Loucy (cell line): ENCODE measurements around the gene TAS2R7.

Experiments used
- H2AFZ ChIP-seq: fragments of 200-600 bp; sonication (generic); 2 replicates; pipeline ENCODE4 v1.6.0; 2016; ENCODE audit warnings: antibody characterized with exemption, mild to moderate bottlenecking, low read length, moderate library complexity
- H3F3A ChIP-seq: fragments of 200-600 bp; 2 replicates; pipeline ENCODE4 v1.6.0; 2016; ENCODE audit warnings: antibody characterized with exemption, low read depth, mild to moderate bottlenecking
- H3K27me3 ChIP-seq: fragments of 200-600 bp; sonication (generic); 2 replicates; pipeline ENCODE4 v1.6.1; 2014; ENCODE audit warnings: low read length, mild to moderate bottlenecking; ENCODE audit not compliant: insufficient read depth, poor library complexity, severe bottlenecking
- H3K36me3 ChIP-seq: fragments of 200-600 bp; sonication (generic); 2 replicates; pipeline ENCODE4 v1.6.1; 2016; ENCODE audit warnings: low read length; ENCODE audit not compliant: insufficient read depth
- H3K4me1 ChIP-seq: fragments of 200-600 bp; sonication (generic); 2 replicates; pipeline ENCODE4 v1.5.1; 2014; ENCODE audit warnings: low read length, mild to moderate bottlenecking; ENCODE audit not compliant: insufficient read depth, poor library complexity, severe bottlenecking
- H3K4me2 ChIP-seq: fragments of 200-600 bp; sonication (generic); 2 replicates; pipeline ENCODE4 v1.6.0; 2014; ENCODE audit warnings: antibody characterized with exemption, low read length, low read depth, mild to moderate bottlenecking; ENCODE audit not compliant: poor library complexity, severe bottlenecking
- H3K4me3 ChIP-seq: fragments of 200-600 bp; sonication (generic); 2 replicates; pipeline ENCODE4 v1.5.1; 2014; ENCODE audit warnings: low read length, mild to moderate bottlenecking, mixed read lengths; ENCODE audit not compliant: poor library complexity, severe bottlenecking
- H3K79me2 ChIP-seq: fragments of 200-600 bp; sonication (generic); 2 replicates; pipeline ENCODE4 v1.6.1; 2014; ENCODE audit warnings: low read length; ENCODE audit not compliant: insufficient read depth
- H3K9ac ChIP-seq: fragments of 200-600 bp; sonication (generic); 2 replicates; pipeline ENCODE4 v1.6.0; 2014; ENCODE audit warnings: mild to moderate bottlenecking, low read depth, low read length, moderate library complexity; ENCODE audit not compliant: poor library complexity, severe bottlenecking
- H3K9me2 ChIP-seq: fragments of 200-600 bp; sonication (generic); replicated peaks from 2 replicates; pipeline ENCODE4 v1.6.1; 2016; ENCODE audit warnings: low read depth, low read length, mixed read lengths
- H3K9me3 ChIP-seq: fragments of 200-600 bp; sonication (generic); 2 replicates; pipeline ENCODE4 v1.6.1; 2014; ENCODE audit warnings: mild to moderate bottlenecking, antibody characterized with exemption, low read length, low read depth; ENCODE audit not compliant: insufficient read depth
- H4K20me1 ChIP-seq: fragments of 200-600 bp; sonication (generic); 2 replicates; pipeline ENCODE4 v1.6.0; 2014; ENCODE audit warnings: antibody characterized with exemption, low read length, mild to moderate bottlenecking; ENCODE audit not compliant: insufficient read depth, poor library complexity, severe bottlenecking
- CTCF ChIP-seq: fragments of 200-600 bp; sonication (generic); conservative IDR thresholded peaks from 2 replicates; pipeline ENCODE4 v1.5.1; 2014; ENCODE audit warnings: mild to moderate bottlenecking, antibody characterized with exemption, low read length
- EZH2phosphoT487 ChIP-seq: fragments of 200-600 bp; IDR thresholded peaks from 2 replicates; pipeline ENCODE4 v1.6.1; 2018; ENCODE audit warnings: antibody characterized with exemption, mild to moderate bottlenecking, moderate library complexity, borderline replicate concordance

Gene TAS2R7

GRCh38 chr12:10811883-10812536, 9.6 kb upstream of the TAS2R7 start:
- H3K79me2 ChIP-seq: no peaks in the 10 kb centered on the region
- no peak overlapping the region for H3K9ac ChIP-seq
- H4K20me1 ChIP-seq: no peaks in the 10 kb centered on the region
- H3K4me2 ChIP-seq: no peak overlapping the region
- no peak overlapping the region for H3K4me3 ChIP-seq
- no peaks in the 10 kb centered on the region for H3K4me1 ChIP-seq
- H3F3A ChIP-seq: no peaks in the 10 kb centered on the region
- TF ChIP-seq CTCF (no peak), EZH2phosphoT487 (no peak)
- no peak overlapping the region for H2AFZ ChIP-seq
- no peaks in the 10 kb centered on the region for H3K36me3 ChIP-seq
- H3K9me2 ChIP-seq: no peaks in the 10 kb centered on the region
- no peaks in the 10 kb centered on the region for H3K9me3 ChIP-seq
- no peaks in the 10 kb centered on the region for H3K27me3 ChIP-seq

- Histone ChIP-seq H3K9ac (no peak within 1 kb of the TSS), H3K4me3 (no peak within 1 kb of the TSS), H3K9me2 (no peaks in the 10 kb centered on the region), H3K9me3 (no peaks in the 10 kb centered on the region), H3K27me3 (no peaks in the 10 kb centered on the region), H2AFZ (no peak within 1 kb of the TSS), H3K4me1 (no peaks in the 10 kb centered on the region), H4K20me1 (no peaks in the 10 kb centered on the region), H3K4me2 (no peak within 1 kb of the TSS), H3K36me3 (no peaks in the 10 kb centered on the region), H3F3A (no peaks in the 10 kb centered on the region), H3K79me2 (no peaks in the 10 kb centered on the region)
- TF ChIP-seq CTCF: no peak
- no peak for TF ChIP-seq EZH2phosphoT487
Measured at GRCh38 chr12:10810068-10810467, 7.6 kb upstream of the TAS2R7 start, which contains the start of gene TAS2R9. TAS2R9 (minus strand) TSS chr12:10810168; CDS start chr12:10810075, 93 bp downstream.

- no peaks in the 10 kb centered on the region for H3K79me2 ChIP-seq
- no peak within 1 kb of the TSS for H3K9ac ChIP-seq
- H3K4me2 ChIP-seq: no peak within 1 kb of the TSS
- H3F3A ChIP-seq: no peaks in the 10 kb centered on the region
- no peaks in the 10 kb centered on the region for H3K36me3 ChIP-seq
- no peaks in the 10 kb centered on the region for H3K9me3 ChIP-seq
- H4K20me1 ChIP-seq: no peaks in the 10 kb centered on the region
- TF ChIP-seq EZH2phosphoT487: no peak
- TF ChIP-seq CTCF: no peak
- H2AFZ ChIP-seq: no peak within 1 kb of the TSS
- no peaks in the 10 kb centered on the region for H3K9me2 ChIP-seq
- H3K4me3 ChIP-seq: no peak within 1 kb of the TSS
- H3K4me1 ChIP-seq: no peaks in the 10 kb centered on the region
- no peaks in the 10 kb centered on the region for H3K27me3 ChIP-seq
Measured at GRCh38 chr12:10807186-10807585, 4.8 kb upstream of the TAS2R7 start, which contains the start of gene TAS2R8. TAS2R8 (minus strand) TSS chr12:10807286; CDS start chr12:10806980, 306 bp downstream.
